DMS53 treated with DMSO at 0.1 percent for 48 hours (cell line): ENCODE measurements around the gene PCDHB11.
"Not testable (repeated sequence)": the region's sequence is repeated elsewhere in the genome, so short reads cannot be mapped to it uniquely, and the experiment has no call there.

Source experiments
- DNase-seq: peaks from one replicate; lab custom pipeline; 2025; ENCODE audit not compliant: unreplicated experiment; lab: John Stamatoyannopoulos, UW

Gene PCDHB11

GRCh38 chr5:141186897-141187512, 12.4 kb upstream of the PCDHB11 start, which contains the start of gene PCDHB9:
PCDHB9 (plus strand) TSS chr5:141187161; CDS start chr5:141187319, 158 bp downstream.
- no peak for DNase-seq

GRCh38 chr5:141188682-141189081, 10.7 kb upstream of the PCDHB11 start:
- DNase-seq = not testable (repeated sequence)

- not testable (repeated sequence) for DNase-seq
Observed at GRCh38 chr5:141189131-141189530, 10.3 kb upstream of the PCDHB11 start.

- DNase-seq = peak; percentile 16
Observed at GRCh38 chr5:141192110-141192725, 7.2 kb upstream of the PCDHB11 start, which contains the start of gene PCDHB10. PCDHB10 (plus strand) TSS chr5:141192353; CDS start chr5:141192553, 200 bp downstream.

- not testable (repeated sequence) for DNase-seq
Observed at GRCh38 chr5:141194332-141194731, 5.1 kb upstream of the PCDHB11 start.

GRCh38 chr5:141196363-141196762, 3.1 kb upstream of the PCDHB11 start:
- DNase-seq = no peak

- not testable (repeated sequence) for DNase-seq
Observed at GRCh38 chr5:141201126-141201525, 1.7 kb downstream of the PCDHB11 start.

- not testable (repeated sequence) for DNase-seq
Observed at GRCh38 chr5:141201646-141202045, 2.2 kb downstream of the PCDHB11 start.

- no peak for DNase-seq
Observed at GRCh38 chr5:141208478-141208877, 9.1 kb downstream of the PCDHB11 start, which contains the start of gene PCDHB12. PCDHB12 (plus strand) TSS chr5:141208719; CDS start chr5:141208908, 189 bp downstream.

- DNase-seq = not testable (repeated sequence)
Observed at GRCh38 chr5:141210281-141210680, 10.9 kb downstream of the PCDHB11 start.

- DNase-seq = not testable (repeated sequence)
Observed at GRCh38 chr5:141210849-141211248, 11.4 kb downstream of the PCDHB11 start.

- peak; percentile 43 for DNase-seq
Observed at GRCh38 chr5:141213656-141214339, 14.4 kb downstream of the PCDHB11 start, which contains the start of gene PCDHB13. PCDHB13 (plus strand) TSS chr5:141213919; CDS start chr5:141214124, 205 bp downstream.

- not testable (repeated sequence) for DNase-seq
Observed at GRCh38 chr5:141214583-141214982, 15.2 kb downstream of the PCDHB11 start.

GRCh38 chr5:141215504-141215903, 16.1 kb downstream of the PCDHB11 start:
- DNase-seq = not testable (repeated sequence)

- DNase-seq = not testable (repeated sequence)
Observed at GRCh38 chr5:141216035-141216434, 16.6 kb downstream of the PCDHB11 start.

- DNase-seq = peak; percentile 32
Observed at GRCh38 chr5:141223112-141223783, 23.8 kb downstream of the PCDHB11 start, which contains the start of gene PCDHB14. PCDHB14 (plus strand) TSS chr5:141223343; CDS start chr5:141223506, 163 bp downstream.

- not testable (repeated sequence) for DNase-seq
Observed at GRCh38 chr5:141224844-141225243, 25.4 kb downstream of the PCDHB11 start.

- DNase-seq = not testable (repeated sequence)
Observed at GRCh38 chr5:141225421-141225820, 26.0 kb downstream of the PCDHB11 start.

- no peak for DNase-seq
Observed at GRCh38 chr5:141234109-141234667, 34.8 kb downstream of the PCDHB11 start.

GRCh38 chr5:141235922-141236321, 36.5 kb downstream of the PCDHB11 start:
- DNase-seq = not testable (repeated sequence)
